Esophagus squamous epithelium (tissue), 5 donors: ENCODE data around the gene SLC18A2. TPM values are rescaled to one million over a fixed set of nuclear protein-coding genes. Genes with fewer than 3 reads are reported as not detected.
"Not testable (repeated sequence)": the region's sequence is repeated elsewhere in the genome, so short reads cannot be mapped to it uniquely, and the experiment has no call there.

Source experiments
- DNase-seq: peaks from one replicate; lab custom pipeline; 2025; lab: John Stamatoyannopoulos, UW
- H3K27ac ChIP-seq, 4 donors: fragments of 200-600 bp; sonication (generic); one replicate each; pipeline ENCODE4 v1.5.1; 2016 to 2019; ENCODE audit warnings: mild to moderate bottlenecking in 1 of 4
- H3K27me3 ChIP-seq, 4 donors: fragments of 200-600 bp; sonication (generic); 1 replicate in 3 of 4; 2 replicates in 1 of 4; pipeline versions ENCODE4 v1.5.1 to v1.6.0; 2017 to 2021; ENCODE audit warnings: antibody characterized with exemption in 1 of 4
- H3K36me3 ChIP-seq, 3 donors: fragments of 200-600 bp; sonication (generic); one replicate each; pipeline ENCODE4 v1.5.1; 2016 to 2019
- H3K4me1 ChIP-seq, 3 donors: fragments of 200-600 bp; sonication (generic); one replicate each; pipeline ENCODE4 v1.5.1; 2017 to 2019
- H3K4me3 ChIP-seq, 4 donors: fragments of 200-600 bp; sonication (generic); 1 replicate in 3 of 4; 2 replicates in 1 of 4; pipeline ENCODE4 v1.5.1; 2016 to 2019; ENCODE audit warnings: mild to moderate bottlenecking in 2 of 4, moderate library complexity in 1 of 4
- H3K9me3 ChIP-seq, 3 donors: fragments of 200-600 bp; sonication (generic); one replicate each; pipeline ENCODE4 v1.5.1; 2016 to 2019
- POLR2A ChIP-seq, 4 donors: fragments of 450-650 bp; IDR thresholded peaks; one replicate each; pipeline ENCODE4 v1.6.1; 2017; ENCODE audit warnings: antibody characterized with exemption in 4 of 4, mild to moderate bottlenecking in 4 of 4, moderate library complexity in 3 of 4
- WGBS, 2 donors: methylation state at CpG; one replicate each; pipeline ENCODE4 v1.1.5; 2018; 5-methylcytosine and 5-hydroxymethylcytosine counted together
- intact Hi-C: fragments of 100-400 bp; cut with DNase I; formaldehyde crosslinking; loops from one replicate; pipeline ENCODE4 v1.15.0; 2022
- total RNA-seq, 4 donors: library from RNA; depleted of rRNA; stranded (reverse); fragments of >200 nt; gene quantifications; one replicate each; pipeline ENCODE4 v1.1.0, GENCODE V29; 2016
- TF ChIP-seq, protein P1 (sequence below), 6 experiments: fragments of 450-650 bp in 4 of 6; fragments of 200-600 bp in 2 of 6; sonication (generic) in 2 of 6; IDR thresholded peaks; one replicate each; pipeline ENCODE4 v1.5.1; 2016 to 2019; ENCODE audit warnings: antibody characterized with exemption in 6 of 6, mild to moderate bottlenecking in 4 of 6, moderate library complexity in 4 of 6
- donor health status: DM: yes; HTN: yes; CAD: no.

SLC18A2 gene
- total RNA-seq, 4 donors from 2014 or later = 0.11 to 2.9 (median 0.68) TPM

DNA sequence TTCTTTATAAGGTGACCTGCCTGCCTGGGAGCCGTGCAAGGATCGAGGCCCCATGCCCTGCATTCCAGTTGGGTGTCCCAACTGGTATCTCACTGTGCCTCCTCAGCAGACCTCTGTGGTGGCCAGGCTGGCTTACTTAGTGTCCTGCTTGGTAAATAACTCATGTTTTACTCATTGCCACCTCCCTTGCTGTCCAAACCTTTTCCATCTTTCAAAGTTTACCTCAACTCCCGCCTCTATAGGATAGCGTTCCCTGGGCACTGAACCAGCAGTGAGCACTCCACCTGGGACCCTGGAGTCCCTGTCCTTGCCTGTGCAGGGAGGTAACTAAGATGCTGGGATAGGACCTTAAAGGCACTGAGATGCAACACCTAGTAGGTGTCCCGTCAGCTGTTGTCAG is 33.6 kb downstream of the SLC18A2 start:
- Histone ChIP-seq H3K36me3 (no peaks in the 10 kb centered on the region), H3K27ac (no peak overlapping the region), H3K9me3 (no peaks in the 10 kb centered on the region), H3K4me1 (no peaks in the 10 kb centered on the region), H3K4me3 (no peak overlapping the region), H3K27me3 (no peaks in the 10 kb centered on the region)
- intact Hi-C loops = no loop called here
- TF ChIP-seq, protein P1, sequence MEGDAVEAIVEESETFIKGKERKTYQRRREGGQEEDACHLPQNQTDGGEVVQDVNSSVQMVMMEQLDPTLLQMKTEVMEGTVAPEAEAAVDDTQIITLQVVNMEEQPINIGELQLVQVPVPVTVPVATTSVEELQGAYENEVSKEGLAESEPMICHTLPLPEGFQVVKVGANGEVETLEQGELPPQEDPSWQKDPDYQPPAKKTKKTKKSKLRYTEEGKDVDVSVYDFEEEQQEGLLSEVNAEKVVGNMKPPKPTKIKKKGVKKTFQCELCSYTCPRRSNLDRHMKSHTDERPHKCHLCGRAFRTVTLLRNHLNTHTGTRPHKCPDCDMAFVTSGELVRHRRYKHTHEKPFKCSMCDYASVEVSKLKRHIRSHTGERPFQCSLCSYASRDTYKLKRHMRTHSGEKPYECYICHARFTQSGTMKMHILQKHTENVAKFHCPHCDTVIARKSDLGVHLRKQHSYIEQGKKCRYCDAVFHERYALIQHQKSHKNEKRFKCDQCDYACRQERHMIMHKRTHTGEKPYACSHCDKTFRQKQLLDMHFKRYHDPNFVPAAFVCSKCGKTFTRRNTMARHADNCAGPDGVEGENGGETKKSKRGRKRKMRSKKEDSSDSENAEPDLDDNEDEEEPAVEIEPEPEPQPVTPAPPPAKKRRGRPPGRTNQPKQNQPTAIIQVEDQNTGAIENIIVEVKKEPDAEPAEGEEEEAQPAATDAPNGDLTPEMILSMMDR (IDR thresholded peaks at IDR 0.05) = no peak
- no peak for TF ChIP-seq POLR2A (IDR thresholded peaks at IDR 0.05)
- WGBS, 2 donors = 96 to 98% methylated on average over 3 to 5 of the region's 5 CpGs
- no peak for DNase-seq

DNA sequence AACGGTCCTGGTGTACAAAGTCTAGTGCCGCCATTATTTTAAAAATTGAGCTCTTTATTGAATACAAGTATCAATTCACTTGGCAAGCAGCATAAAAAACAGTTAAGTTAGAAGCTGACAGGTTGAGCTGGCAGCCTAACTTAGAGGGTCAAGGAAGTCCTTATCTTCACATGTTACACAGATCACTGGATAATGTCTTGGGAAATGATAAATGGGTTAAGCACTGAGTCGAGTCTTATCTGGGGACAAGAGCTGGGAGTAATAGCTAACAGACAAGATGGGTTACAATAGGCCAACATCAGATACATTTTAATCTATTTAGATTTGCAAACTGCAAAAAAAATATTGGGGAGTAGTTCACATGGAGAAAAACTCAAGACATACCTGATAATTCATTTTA is 34.2 kb downstream of the SLC18A2 start:
- H3K36me3 ChIP-seq = no peaks in the 10 kb centered on the region
- TF ChIP-seq, protein P1 (IDR thresholded peaks at IDR 0.05) = no peak
- no peak for TF ChIP-seq POLR2A (IDR thresholded peaks at IDR 0.05)
- WGBS, 2 donors = 73 to 80% methylated on average over 3 of the region's 3 CpGs

DNA sequence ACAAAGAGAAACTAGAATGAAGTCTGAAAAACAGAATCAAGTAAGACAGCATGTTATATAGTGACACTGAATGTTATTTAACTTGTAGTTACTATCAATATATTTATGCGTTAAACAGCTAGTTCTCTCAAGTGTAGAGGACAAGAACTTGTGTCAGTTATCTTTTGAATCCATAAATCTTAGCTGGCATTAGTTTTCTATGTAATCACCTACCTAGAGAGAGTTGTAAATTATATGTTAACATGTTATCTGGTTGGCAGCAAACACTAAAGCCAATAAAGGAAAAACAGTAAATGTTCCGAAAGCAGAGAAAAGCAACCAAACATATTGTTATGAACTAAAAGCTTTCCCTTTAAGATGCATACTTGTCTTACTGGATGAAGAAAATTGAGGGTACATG is 36.8 kb downstream of the SLC18A2 start:
- H3K27me3 ChIP-seq = no peaks in the 10 kb centered on the region
- 86 to 90% methylated on average over 2 of the region's 2 CpGs for WGBS, 2 donors
- intact Hi-C loops = no loop called here

More for the DNA sequence above, 34.2 kb downstream of the SLC18A2 start:
- no peak for DNase-seq
- Histone ChIP-seq H3K27ac (no peak overlapping the region), H3K4me1 (no peaks in the 10 kb centered on the region), H3K27me3 (no peaks in the 10 kb centered on the region), H3K9me3 (no peaks in the 10 kb centered on the region), H3K4me3 (no peak overlapping the region)
- intact Hi-C loops = no loop called here

DNA sequence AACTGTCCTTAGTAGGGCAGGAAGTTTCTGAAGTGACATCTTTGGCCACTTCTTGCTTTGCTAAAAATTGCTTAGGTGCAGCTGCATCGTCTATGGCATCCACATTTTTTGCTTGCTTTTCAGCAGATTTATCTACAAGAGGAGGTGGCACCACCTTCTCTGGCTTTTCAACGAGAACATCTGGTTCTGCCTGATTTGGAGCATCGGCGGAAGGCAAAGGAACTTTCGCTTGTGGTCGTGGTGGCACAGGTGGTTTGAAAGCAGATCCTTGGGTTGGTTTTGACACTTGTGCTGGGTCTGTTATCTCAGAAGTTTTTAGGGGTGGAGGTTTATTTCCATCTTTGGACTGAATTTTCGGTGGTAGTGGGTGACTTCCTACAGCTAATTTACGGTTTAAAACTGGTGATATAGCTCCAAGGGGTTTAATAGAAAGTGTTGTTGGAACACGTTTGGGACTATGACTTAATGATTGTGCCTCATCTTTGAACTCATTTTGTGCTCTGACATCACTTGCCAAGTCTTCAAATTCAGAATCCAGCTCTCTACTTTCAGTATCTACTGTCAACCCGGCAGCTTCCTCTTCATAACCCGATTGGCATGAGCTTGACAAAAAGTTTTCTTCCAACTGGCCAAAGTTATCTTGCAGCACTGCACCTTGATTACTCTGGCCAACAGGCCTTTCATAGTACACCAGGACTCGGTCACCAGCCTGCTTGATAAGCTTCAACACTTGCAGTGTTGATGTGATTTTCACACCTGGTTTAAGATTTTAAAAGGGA is 44.0 kb downstream of the SLC18A2 start:
- H3K4me1 ChIP-seq = no peaks in the 10 kb centered on the region

More for the DNA sequence above, 36.8 kb downstream of the SLC18A2 start:
- H3K36me3 ChIP-seq = no peaks in the 10 kb centered on the region
- no peaks in the 10 kb centered on the region for H3K9me3 ChIP-seq
- no peak for DNase-seq
- no peak overlapping the region for H3K4me3 ChIP-seq
- H3K4me1 ChIP-seq = no peaks in the 10 kb centered on the region
- H3K27ac ChIP-seq = no peak overlapping the region
- no peak for TF ChIP-seq POLR2A (IDR thresholded peaks at IDR 0.05)
- TF ChIP-seq, protein P1 (IDR thresholded peaks at IDR 0.05) = no peak

DNA sequence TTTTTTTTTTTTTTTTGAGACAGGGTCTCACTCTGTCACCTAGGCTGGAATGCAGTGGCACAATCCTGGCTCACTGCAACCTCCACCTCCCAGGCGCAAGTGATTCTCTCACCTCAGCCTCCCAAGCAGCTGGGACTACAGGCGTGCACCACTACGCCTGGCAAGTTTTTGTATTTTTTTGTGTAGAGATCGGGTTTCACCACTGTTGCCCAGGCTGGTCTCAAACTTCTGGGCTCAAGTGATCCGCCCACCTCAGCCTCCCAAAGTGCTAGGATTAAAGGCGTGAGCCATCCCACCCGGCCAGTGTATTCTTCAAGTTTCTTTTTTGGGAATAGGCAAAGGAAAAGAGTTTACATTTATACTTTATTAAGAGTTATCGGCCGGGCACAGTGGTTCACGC is 50.0 kb downstream of the SLC18A2 start:
- H3K27ac ChIP-seq, H3K4me1 ChIP-seq, DNase-seq, H3K9me3 ChIP-seq, H3K27me3 ChIP-seq, H3K4me3 ChIP-seq, intact Hi-C loops: not testable (repeated sequence)
- peaks cover 0 to 38% (median 0%) of the 10 kb centered on the region in 3 donors for H3K36me3 ChIP-seq
- 93 to 95% methylated on average over 7 to 9 of the region's 10 CpGs for WGBS, 2 donors

More for the DNA sequence above, 44.0 kb downstream of the SLC18A2 start:
- 87 to 88% methylated on average over 7 to 12 of the region's 12 CpGs for WGBS, 2 donors
- H3K27me3 ChIP-seq = no peaks in the 10 kb centered on the region
- TF ChIP-seq, protein P1 (IDR thresholded peaks at IDR 0.05) = no peak
- no peak for TF ChIP-seq POLR2A (IDR thresholded peaks at IDR 0.05)
- intact Hi-C loops = no loop called here
- no peak overlapping the region for H3K27ac ChIP-seq
- H3K4me3 ChIP-seq = no peak overlapping the region
- no peaks in the 10 kb centered on the region for H3K9me3 ChIP-seq
- DNase-seq = no peak
- peaks cover 6 to 62% (median 7%) of the 10 kb centered on the region in 3 donors for H3K36me3 ChIP-seq
